HG03097 (cell line): ENCODE data around the gene VIPR2.
"Not testable (repeated sequence)": the region's sequence is repeated elsewhere in the genome, so short reads cannot be mapped to it uniquely, and the experiment has no call there.

Experiments used
- ATAC-seq: cut with Tn5 transposase; IDR thresholded peaks from one replicate; pipeline ENCODE4 v1.9.1; 2021; ENCODE audit not compliant: unreplicated experiment, low FRiP score

Gene VIPR2

GRCh38 chr7:159144758-159145489, at the start of gene VIPR2:
Gene VIPR2, minus strand, starts transcription at chr7:159144867. Its CDS starts 96 bp downstream, at chr7:159144771.
- no peak for ATAC-seq

GRCh38 chr7:159193543-159194090, 49.0 kb upstream of the VIPR2 start:
- ATAC-seq = no peak

GRCh38 chr7:159192725-159193453, 48.2 kb upstream of the VIPR2 start:
- no peak for ATAC-seq

- no peak for ATAC-seq
Observed at GRCh38 chr7:159192013-159192412, 47.3 kb upstream of the VIPR2 start.

GRCh38 chr7:159191236-159191635, 46.6 kb upstream of the VIPR2 start:
- no peak for ATAC-seq

- no peak for ATAC-seq
Observed at GRCh38 chr7:159188011-159188410, 43.3 kb upstream of the VIPR2 start.

- no peak for ATAC-seq
Observed at GRCh38 chr7:159179241-159179640, 34.6 kb upstream of the VIPR2 start.

GRCh38 chr7:159177284-159177953, 32.8 kb upstream of the VIPR2 start:
- ATAC-seq = no peak

GRCh38 chr7:159175792-159176191, 31.1 kb upstream of the VIPR2 start:
- no peak for ATAC-seq

GRCh38 chr7:159175100-159175499, 30.4 kb upstream of the VIPR2 start:
- not testable (repeated sequence) for ATAC-seq

GRCh38 chr7:159172400-159172799, 27.7 kb upstream of the VIPR2 start:
- no peak for ATAC-seq

GRCh38 chr7:159169391-159169790, 24.7 kb upstream of the VIPR2 start:
- ATAC-seq = no peak

GRCh38 chr7:159167139-159167538, 22.5 kb upstream of the VIPR2 start:
- no peak for ATAC-seq

- no peak for ATAC-seq
Observed at GRCh38 chr7:159166530-159166929, 21.9 kb upstream of the VIPR2 start.

GRCh38 chr7:159165352-159165751, 20.7 kb upstream of the VIPR2 start:
- no peak for ATAC-seq

GRCh38 chr7:159163703-159164301, 19.1 kb upstream of the VIPR2 start:
- not testable (repeated sequence) for ATAC-seq

GRCh38 chr7:159162050-159162626, 17.5 kb upstream of the VIPR2 start:
- ATAC-seq = not testable (repeated sequence)

- ATAC-seq = no peak
Observed at GRCh38 chr7:159160450-159160849, 15.8 kb upstream of the VIPR2 start.

- ATAC-seq = no peak
Observed at GRCh38 chr7:159159731-159160130, 15.1 kb upstream of the VIPR2 start.

- no peak for ATAC-seq
Observed at GRCh38 chr7:159158888-159159405, 14.3 kb upstream of the VIPR2 start.
